HUES6 (cell line): ENCODE data around the gene MCFD2.

Source experiments
- H3K27ac ChIP-seq: 2 replicates; pipeline ENCODE4 v1.7.0; 2013; ENCODE audit warnings: low read depth, mild to moderate bottlenecking, low read length, inconsistent platforms
- H3K27me3 ChIP-seq: 2 replicates; pipeline ENCODE4 v1.6.1; 2013; ENCODE audit warnings: low read length; ENCODE audit not compliant: control insufficient read depth, insufficient read depth
- H3K36me3 ChIP-seq: 2 replicates; pipeline ENCODE4 v1.6.1; 2013; ENCODE audit warnings: low read length; ENCODE audit not compliant: control insufficient read depth, insufficient read depth
- H3K4me1 ChIP-seq: 2 replicates; pipeline ENCODE4 v1.6.1; 2013; ENCODE audit warnings: low read length; ENCODE audit not compliant: control insufficient read depth, insufficient read depth
- H3K4me3 ChIP-seq: 2 replicates; pipeline ENCODE4 v1.5.1; 2013; ENCODE audit warnings: low read depth, low read length
- H3K9ac ChIP-seq: one replicate; pipeline ENCODE4 v1.6.1; 2013; ENCODE audit warnings: mild to moderate bottlenecking, low read length
- H3K9me3 ChIP-seq: 2 replicates; pipeline ENCODE4 v1.6.1; 2013; ENCODE audit warnings: low read depth, low read length; ENCODE audit not compliant: control insufficient read depth, insufficient read depth

Gene MCFD2

DNA sequence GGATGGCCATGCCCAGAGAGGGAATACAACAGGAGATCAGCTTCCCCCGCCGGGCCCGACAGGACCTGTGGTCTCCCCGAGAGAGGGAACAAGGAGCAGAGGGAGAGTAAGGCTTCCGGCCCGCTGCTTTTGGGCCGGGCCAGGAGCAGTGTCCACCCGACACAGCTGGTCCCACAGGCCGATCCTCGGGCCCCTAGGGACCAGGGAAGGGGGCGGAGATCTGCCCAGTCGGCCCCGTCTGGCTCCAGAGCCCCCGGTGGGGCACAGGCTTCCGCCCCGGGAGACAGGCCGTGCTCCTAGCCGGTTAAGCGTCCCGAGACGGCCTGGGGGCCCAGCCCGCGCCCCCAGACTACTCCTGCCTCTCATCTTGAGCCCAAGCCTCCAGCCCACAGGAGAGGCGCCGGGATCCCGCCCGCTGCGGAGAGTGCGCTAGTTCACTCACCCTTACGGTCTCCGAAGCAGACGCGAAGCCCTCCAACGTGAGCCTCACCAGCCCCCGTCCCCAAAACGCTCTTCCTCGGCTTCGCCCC, at the start of gene MCFD2:
MCFD2 (minus strand) TSS at position 526 of the 530 bp plus-strand sequence. CDS start 6,635 bp downstream, outside the sequence.
- Histone ChIP-seq H3K4me3 (peak within 1 kb of the TSS; percentile 99), H3K4me1 (peaks cover 16% of the 10 kb centered on the region; the same call in 1 of the 2 replicates), H3K36me3 (peaks cover 3% of the 10 kb centered on the region; the same call in 1 of the 2 replicates), H3K27me3 (no peaks in the 10 kb centered on the region), H3K27ac (peak within 1 kb of the TSS; percentile 87), H3K9me3 (no peaks in the 10 kb centered on the region), H3K9ac (peak within 1 kb of the TSS; percentile 92)

DNA sequence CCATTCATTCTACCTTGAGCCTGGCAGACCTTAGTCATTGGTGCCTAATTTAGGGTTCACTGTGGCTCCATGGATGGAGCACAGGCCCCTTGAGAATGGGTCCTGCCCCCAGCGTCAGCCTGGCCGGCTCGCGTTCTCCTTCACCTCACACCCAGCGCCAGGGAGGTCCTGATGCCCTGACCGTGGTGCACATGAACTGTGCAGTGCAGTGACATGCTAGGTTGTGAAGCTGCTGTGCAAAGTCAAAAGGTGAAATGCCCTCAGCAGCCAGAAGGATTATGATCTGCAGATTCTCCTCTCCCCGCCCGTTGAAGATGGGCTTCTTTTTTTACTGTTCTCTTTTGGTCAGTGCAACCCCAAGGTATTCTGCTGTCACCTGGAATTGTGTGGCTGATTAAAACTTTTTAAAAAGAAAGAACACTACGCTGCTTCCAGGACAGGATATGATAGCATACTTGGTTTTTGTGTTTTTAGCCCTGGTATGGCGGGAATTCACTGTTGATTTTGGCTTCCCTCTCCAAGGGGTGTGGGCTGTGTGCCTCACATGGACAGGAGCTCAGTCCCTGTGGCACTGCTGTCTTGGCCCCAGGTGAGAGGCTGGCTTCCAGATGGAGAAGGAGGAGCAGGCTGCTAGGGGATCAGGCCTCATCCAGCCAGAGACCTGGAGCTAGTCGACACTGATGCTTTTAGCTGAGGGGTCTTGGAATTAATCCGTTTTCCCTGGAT, 49.4 kb upstream of the MCFD2 start:
- Histone ChIP-seq H3K27ac (no peak overlapping the region), H3K9me3 (no peaks in the 10 kb centered on the region), H3K4me1 (peaks cover 17% of the 10 kb centered on the region; the same call in 1 of the 2 replicates), H3K9ac (no peak overlapping the region), H3K4me3 (no peak overlapping the region), H3K36me3 (peaks cover 3% of the 10 kb centered on the region; the same call in 1 of the 2 replicates), H3K27me3 (no peaks in the 10 kb centered on the region)

DNA sequence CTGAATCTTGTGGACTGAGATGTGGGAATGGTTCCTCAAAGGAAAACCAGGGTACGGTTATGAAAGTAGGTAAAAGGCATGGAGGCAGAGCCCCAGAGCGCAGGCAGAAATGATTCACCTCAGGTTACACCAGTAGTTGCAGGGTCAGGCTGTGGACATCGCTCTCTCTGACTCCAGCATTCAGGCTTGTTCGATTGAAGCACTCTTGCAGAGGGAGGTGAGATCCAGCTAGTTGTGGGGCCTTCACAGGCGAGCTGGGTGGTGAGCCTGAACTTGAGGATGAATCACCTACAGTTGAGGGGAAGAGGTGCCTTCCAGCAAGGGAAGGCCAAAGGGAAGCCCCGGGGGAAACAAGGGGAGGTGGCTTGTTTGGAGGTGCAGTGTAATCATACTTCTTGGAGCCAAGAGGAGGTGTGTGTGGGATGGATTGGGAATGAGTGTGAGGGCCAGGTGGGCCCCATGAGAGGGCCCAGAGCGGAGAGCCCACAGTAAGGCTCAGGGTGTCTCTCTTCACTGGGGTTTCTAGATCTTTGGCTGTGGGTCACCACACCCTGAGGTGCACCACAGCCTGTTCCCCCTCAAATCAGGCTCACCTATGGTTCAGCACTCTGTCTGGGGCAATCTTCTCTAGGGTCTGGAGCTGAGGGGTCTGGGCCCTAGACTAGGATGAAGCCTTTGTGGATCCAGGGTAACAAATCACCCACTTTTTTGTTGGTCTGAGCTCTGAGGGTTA, 48.5 kb upstream of the MCFD2 start:
- no peak overlapping the region for H3K9ac ChIP-seq
- no peak overlapping the region for H3K27ac ChIP-seq
- H3K9me3 ChIP-seq: no peaks in the 10 kb centered on the region
- H3K27me3 ChIP-seq: no peaks in the 10 kb centered on the region
- no peak overlapping the region for H3K4me3 ChIP-seq
- peaks cover 17% of the 10 kb centered on the region; the same call in 1 of the 2 replicates for H3K4me1 ChIP-seq
- H3K36me3 ChIP-seq: peaks cover 7% of the 10 kb centered on the region; the same call in 1 of the 2 replicates

DNA sequence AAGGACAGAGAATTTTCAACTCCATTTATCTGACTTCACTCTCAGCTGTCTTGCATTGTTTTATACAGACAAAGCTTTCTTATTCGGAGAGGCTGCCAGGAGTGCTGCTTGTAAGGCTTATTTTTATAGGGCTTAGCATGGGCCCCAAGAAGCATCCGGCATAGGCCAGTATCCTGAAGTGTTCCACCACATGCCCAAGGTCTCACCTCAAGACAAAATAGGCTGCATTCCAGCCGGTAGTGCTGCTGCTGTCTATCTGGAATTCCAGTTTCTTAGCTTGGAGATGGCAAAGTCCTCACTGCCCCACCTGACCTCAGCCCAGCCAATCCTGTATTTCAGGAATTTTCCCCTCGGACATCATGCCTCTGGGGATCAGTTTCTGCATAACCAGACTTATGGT, 47.6 kb upstream of the MCFD2 start:
- no peaks in the 10 kb centered on the region for H3K9me3 ChIP-seq
- no peak overlapping the region for H3K9ac ChIP-seq
- H3K36me3 ChIP-seq: peaks cover 15% of the 10 kb centered on the region; the same call in 1 of the 2 replicates
- H3K27me3 ChIP-seq: no peaks in the 10 kb centered on the region
- H3K4me1 ChIP-seq: peaks cover 12% of the 10 kb centered on the region; the same call in 1 of the 2 replicates
- H3K27ac ChIP-seq: no peak overlapping the region
- no peak overlapping the region for H3K4me3 ChIP-seq

DNA sequence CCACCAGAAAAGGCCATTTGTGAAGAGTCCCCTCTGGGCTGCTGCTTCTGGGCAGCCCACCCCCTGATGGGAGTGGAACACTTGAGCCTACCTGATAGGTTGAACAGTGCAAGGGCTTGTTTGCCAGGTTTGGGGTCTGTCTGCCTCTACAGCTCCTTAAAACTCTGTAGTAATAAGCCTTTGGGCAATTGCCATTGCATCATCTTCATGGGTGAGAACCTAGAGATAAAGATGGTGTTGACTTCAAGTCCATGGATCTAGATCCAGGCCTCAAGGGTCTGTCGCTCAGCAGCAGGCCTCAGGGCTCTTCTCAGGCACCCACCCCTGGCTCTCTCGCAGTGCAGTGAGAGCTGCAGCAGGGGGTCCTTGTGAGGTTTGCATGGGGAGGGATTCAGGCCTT, 47.1 kb upstream of the MCFD2 start:
- Histone ChIP-seq H3K9ac (no peak overlapping the region), H3K36me3 (peaks cover 20% of the 10 kb centered on the region), H3K4me3 (no peak overlapping the region), H3K27me3 (no peaks in the 10 kb centered on the region), H3K27ac (no peak overlapping the region), H3K4me1 (peaks cover 8% of the 10 kb centered on the region; the same call in 1 of the 2 replicates), H3K9me3 (no peaks in the 10 kb centered on the region)

DNA sequence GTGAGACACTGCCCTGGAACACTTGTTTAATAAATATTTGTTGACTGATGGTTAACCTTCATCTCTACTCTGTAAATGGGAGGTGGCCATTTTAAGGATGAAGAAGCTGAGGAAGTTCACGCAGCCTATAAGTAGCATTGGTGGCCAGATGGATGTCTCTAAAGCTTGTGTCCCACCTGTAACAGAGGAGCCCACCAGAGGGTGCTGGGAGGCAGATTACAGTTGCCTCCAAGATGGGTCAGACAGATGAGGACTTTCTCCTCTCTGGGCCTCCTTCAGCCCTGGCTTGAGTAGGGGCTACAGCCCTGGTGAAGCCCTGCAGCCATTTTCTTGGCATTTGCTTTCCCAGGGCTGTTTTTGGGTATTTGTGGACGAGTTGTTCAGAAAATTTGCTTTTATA, 45.0 kb upstream of the MCFD2 start:
- peaks cover 9% of the 10 kb centered on the region; the same call in 1 of the 2 replicates for H3K4me1 ChIP-seq
- H3K9ac ChIP-seq: no peak overlapping the region
- no peak overlapping the region for H3K4me3 ChIP-seq
- no peaks in the 10 kb centered on the region for H3K27me3 ChIP-seq
- peaks cover 34% of the 10 kb centered on the region for H3K36me3 ChIP-seq
- no peak overlapping the region for H3K27ac ChIP-seq
- no peaks in the 10 kb centered on the region for H3K9me3 ChIP-seq

DNA sequence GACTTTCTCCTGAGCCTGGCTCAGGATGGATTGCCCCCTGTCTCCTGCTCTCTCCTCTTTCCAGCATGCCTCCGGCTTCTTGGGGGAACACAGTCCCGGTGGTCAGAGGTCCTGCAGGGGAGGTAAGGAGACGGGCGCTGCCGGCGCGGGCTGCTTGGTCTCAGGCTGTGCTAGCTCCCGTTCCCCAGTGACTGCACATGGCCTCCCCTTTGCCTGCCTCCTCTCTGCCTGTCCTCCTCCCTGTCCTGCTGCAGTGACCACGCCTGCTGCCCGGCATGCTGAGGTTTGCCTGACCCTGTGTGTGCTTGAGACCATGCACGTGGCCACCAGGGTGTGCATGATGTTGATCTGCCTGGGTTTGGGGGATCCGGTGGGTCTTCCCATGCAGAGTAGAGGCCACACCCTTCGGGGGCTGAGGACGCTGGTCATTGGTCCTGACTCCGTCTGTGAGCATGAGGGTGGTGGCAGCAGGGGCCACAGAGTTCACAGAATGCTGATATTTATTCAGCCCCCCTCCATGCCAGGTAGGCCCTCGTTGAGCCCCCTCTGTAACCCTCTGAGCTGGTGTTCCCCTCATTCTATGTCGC, 42.9 kb upstream of the MCFD2 start:
- H3K27me3 ChIP-seq: no peaks in the 10 kb centered on the region
- H3K9me3 ChIP-seq: no peaks in the 10 kb centered on the region
- no peak overlapping the region for H3K27ac ChIP-seq
- H3K9ac ChIP-seq: no peak overlapping the region
- peaks cover 35% of the 10 kb centered on the region for H3K36me3 ChIP-seq
- H3K4me3 ChIP-seq: no peak overlapping the region
- H3K4me1 ChIP-seq: peaks cover 13% of the 10 kb centered on the region; the same call in 1 of the 2 replicates

DNA sequence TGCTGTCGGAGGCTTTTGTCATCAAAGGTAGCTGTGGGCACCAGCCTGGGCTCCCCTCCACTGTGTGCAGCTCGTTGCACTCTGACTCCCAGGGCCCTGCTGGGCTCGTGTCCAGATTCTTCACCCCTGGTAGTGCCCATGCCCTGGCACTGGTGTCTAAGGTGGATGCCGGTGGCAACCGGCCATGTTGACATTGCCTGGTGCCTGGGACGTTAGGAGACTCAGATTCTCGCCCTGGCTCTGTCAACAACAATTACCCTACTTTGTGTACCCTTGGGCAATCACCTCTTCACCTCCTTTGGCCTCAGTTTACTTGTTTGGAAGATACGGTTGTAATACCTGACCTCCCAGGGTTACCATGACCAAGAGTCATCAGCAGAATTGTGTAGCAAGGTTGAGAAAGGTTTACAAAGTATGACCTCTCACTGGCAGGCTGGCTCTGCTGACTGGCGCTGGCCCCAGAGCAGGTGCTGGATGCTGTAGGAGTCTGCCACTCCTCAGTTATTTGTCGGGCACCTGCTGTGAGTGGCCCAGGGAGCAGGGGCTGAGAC, 41.5 kb upstream of the MCFD2 start:
- H3K27me3 ChIP-seq: no peaks in the 10 kb centered on the region

DNA sequence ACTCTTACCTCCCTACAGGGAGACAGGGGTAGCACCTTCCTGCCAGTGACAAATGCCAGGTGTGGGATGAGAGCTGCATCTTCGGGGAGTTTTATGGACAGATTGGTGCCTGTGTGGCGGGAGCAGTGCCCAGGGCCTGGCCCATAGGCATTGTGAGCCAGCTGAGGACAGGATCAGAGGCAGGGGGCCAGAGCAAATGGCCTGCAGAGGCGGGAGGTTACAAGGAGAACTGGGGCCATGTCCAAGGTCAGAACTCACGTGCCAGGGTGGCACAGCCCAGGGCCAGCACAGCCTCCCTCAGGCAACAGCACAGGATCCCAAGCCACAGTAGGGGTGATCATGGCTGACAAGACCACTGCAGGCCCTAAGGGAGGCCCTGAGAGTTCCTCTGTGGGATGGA, 40.2 kb upstream of the MCFD2 start:
- no peaks in the 10 kb centered on the region for H3K27me3 ChIP-seq
- no peak overlapping the region for H3K4me3 ChIP-seq
- no peaks in the 10 kb centered on the region for H3K9me3 ChIP-seq
- H3K9ac ChIP-seq: no peak overlapping the region
- peaks cover 50% of the 10 kb centered on the region for H3K36me3 ChIP-seq
- H3K27ac ChIP-seq: peak overlapping the region; percentile 6; the same call in 1 of the 2 replicates
- peaks cover 6% of the 10 kb centered on the region; the same call in 1 of the 2 replicates for H3K4me1 ChIP-seq

More for the DNA sequence above, 41.5 kb upstream of the MCFD2 start:
- H3K4me3 ChIP-seq: no peak overlapping the region
- H3K27ac ChIP-seq: no peak overlapping the region
- no peaks in the 10 kb centered on the region for H3K9me3 ChIP-seq
- H3K36me3 ChIP-seq: peaks cover 41% of the 10 kb centered on the region
- H3K4me1 ChIP-seq: peaks cover 6% of the 10 kb centered on the region; the same call in 1 of the 2 replicates
- no peak overlapping the region for H3K9ac ChIP-seq

DNA sequence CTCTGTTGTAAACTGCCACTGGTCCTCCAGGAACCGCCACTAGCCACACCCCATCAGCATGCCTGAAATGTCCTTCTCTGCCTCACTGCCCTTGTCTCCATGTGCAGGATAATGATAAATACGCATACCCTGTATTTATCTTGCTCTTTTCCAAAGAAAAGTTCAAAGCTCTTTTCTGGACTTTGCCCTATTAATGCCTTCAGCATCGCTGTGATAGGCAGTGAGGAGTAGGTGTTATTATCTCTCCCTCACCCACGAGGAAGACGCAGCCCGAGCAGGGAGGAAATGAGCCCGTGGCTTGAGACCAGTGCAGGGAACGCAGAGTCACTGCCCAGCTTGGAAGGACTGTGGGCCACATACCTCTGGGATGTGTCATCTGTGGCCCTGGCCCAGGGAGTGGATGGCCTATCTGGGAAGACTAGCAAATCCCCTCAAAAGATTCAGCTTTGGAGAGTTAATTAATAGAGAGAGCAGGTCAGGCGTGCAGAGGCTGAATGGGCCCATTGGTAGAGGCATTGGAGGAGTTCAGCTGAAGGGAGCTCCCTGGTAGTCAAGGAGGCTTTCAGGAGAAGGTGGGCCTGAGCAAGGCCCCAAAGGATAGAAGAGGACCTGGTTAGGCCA, 39.5 kb upstream of the MCFD2 start:
- peaks cover 49% of the 10 kb centered on the region for H3K36me3 ChIP-seq
- peak overlapping the region; percentile 6; the same call in 1 of the 2 replicates for H3K27ac ChIP-seq
- no peak overlapping the region for H3K9ac ChIP-seq

More for the DNA sequence above, 39.5 kb upstream of the MCFD2 start:
- Histone ChIP-seq H3K27me3 (no peaks in the 10 kb centered on the region), H3K9me3 (no peaks in the 10 kb centered on the region), H3K4me3 (no peak overlapping the region), H3K4me1 (peaks cover 6% of the 10 kb centered on the region; the same call in 1 of the 2 replicates)
